ENCODE data around the gene ZNF664.

DNA sequence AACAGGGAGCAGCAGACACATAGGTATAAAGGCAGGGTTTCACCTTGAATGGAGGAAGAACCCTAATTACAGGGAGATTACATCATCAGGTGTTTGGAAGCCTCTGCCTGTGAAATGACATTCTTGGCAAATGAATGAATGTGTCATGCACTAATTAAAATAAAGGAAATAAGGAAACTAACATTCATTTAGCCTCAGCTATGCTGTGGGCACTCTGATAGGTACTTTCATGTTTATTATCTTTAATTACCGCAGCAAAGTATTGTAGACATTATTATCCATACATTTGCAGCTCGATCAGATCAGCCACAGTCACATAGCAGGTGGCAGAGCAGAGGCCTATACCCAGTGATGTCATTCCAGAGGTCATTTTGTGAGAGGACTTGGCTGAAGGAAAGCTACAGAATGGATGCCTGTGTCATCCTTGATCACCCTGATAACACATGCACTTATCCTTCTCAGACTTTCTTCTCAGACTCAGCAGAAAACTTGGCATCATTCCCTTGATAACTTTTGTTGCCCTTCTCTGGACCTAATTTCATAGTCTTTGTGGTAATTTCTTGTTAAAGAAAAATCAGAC, 18.4 kb downstream of the ZNF664 start:
- no peak for TF ChIP-seq POLR2A (IDR thresholded peaks at IDR 0.05; ENCODE audit: borderline replicate concordance, extremely low read depth, insufficient read depth, insufficient read length)
- TF ChIP-seq, protein P1, sequence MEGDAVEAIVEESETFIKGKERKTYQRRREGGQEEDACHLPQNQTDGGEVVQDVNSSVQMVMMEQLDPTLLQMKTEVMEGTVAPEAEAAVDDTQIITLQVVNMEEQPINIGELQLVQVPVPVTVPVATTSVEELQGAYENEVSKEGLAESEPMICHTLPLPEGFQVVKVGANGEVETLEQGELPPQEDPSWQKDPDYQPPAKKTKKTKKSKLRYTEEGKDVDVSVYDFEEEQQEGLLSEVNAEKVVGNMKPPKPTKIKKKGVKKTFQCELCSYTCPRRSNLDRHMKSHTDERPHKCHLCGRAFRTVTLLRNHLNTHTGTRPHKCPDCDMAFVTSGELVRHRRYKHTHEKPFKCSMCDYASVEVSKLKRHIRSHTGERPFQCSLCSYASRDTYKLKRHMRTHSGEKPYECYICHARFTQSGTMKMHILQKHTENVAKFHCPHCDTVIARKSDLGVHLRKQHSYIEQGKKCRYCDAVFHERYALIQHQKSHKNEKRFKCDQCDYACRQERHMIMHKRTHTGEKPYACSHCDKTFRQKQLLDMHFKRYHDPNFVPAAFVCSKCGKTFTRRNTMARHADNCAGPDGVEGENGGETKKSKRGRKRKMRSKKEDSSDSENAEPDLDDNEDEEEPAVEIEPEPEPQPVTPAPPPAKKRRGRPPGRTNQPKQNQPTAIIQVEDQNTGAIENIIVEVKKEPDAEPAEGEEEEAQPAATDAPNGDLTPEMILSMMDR (IDR thresholded peaks at IDR 0.05 in 2 of 3, conservative IDR thresholded peaks at IDR 0.05 in 1 of 3; ENCODE audit: borderline replicate concordance in 1 of 3, insufficient read depth in 1 of 3, low read depth in 2 of 3, low read length in 2 of 3): no peak
- TF ChIP-seq REST (IDR thresholded peaks at IDR 0.05; ENCODE audit: low read depth): no peak
- TF ChIP-seq POLR2AphosphoS5 (IDR thresholded peaks at IDR 0.05; ENCODE audit: low read depth, low read length): no peak
- TF ChIP-seq, protein P2, sequence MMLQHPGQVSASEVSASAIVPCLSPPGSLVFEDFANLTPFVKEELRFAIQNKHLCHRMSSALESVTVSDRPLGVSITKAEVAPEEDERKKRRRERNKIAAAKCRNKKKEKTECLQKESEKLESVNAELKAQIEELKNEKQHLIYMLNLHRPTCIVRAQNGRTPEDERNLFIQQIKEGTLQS (IDR thresholded peaks at IDR 0.05): peak; percentile 50; the same call in 1 of the 2 replicates
- no peak for TF ChIP-seq SIN3A (IDR thresholded peaks at IDR 0.05; ENCODE audit: low read depth)
- no peak for TF ChIP-seq EZH2phosphoT487 (IDR thresholded peaks at IDR 0.05; ENCODE audit: borderline replicate concordance)
- TF ChIP-seq ZFX (IDR thresholded peaks at IDR 0.05): no peak
- no peak for TF ChIP-seq ELF1 (IDR thresholded peaks at IDR 0.05; ENCODE audit: borderline replicate concordance, low read depth)
- no peak for TF ChIP-seq YY1 (IDR thresholded peaks at IDR 0.05; ENCODE audit: extremely low read depth, insufficient replicate concordance, low read depth, low read length)
- no peak for TF ChIP-seq EZH2 (IDR thresholded peaks at IDR 0.05)
- no peak for TF ChIP-seq RAD21 (IDR thresholded peaks at IDR 0.05; ENCODE audit: low read depth)

All from HCT116 (cell line).